OCI-LY1 (cell line): ENCODE measurements around the gene LIN52.

Experiments
- EZH2 ChIP-seq: fragments of 200-600 bp; sonication (generic), shearing (Covaris generic); IDR thresholded peaks from 2 replicates; pipeline ENCODE4 v1.8.0; 2017; ENCODE audit warnings: borderline replicate concordance, mixed run types, mild to moderate bottlenecking, antibody characterized with exemption, low read length, moderate library complexity, mixed read lengths
- TF ChIP-seq, protein P1 (sequence below): fragments of 200-600 bp; sonication (generic), shearing (Covaris generic); IDR thresholded peaks from 2 replicates; pipeline ENCODE4 v1.5.1; 2017; ENCODE audit warnings: mild to moderate bottlenecking, antibody characterized with exemption, low read length, moderate library complexity, mixed read lengths

DNA sequence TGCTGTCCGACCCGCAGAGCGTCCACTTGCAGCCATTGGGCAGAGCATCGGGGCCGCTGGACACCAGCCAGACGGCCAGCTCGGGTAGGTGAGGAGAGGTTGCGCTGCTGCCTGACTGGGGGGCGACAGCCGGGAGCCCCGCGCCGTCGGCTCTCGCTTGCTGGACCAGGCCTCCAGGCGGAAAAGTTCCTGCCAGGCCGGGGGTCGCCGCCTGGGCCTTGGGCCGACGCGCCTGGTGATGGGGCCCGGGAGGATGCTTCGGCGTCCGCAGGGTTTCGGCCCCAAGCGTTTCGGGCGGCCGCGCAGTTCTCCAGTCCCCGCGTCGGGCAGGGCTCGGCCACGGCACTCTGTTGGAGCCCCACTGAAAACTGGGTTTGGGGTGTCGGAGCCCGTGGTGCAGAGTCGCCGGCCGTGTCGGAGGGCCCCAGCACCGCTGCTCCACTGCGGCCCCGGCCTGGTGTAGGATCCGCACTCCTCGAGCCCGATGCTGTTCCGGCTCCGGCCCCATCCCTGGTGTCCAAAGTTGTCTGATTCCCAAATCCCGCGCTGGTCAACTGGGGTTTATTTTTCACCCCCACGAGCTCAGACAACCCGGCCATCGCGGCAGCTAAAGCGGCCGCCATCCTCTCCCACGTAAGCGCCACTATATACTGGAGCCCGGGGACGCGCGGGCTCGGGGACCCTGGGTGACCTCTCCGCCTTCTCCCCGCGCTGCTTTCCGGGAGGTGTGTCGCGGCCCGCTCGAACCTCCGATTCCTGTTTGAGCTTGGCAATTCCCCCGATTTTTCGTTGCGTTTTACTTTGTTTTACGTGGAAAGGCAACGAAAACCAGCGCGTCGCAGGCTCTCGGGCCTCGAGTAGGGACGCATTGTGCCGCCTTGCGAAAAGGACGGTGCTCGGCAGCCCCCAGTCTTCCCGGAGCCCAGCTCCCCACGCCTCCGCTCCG is 155.4 kb downstream of the LIN52 start:
- TF ChIP-seq, protein P1, sequence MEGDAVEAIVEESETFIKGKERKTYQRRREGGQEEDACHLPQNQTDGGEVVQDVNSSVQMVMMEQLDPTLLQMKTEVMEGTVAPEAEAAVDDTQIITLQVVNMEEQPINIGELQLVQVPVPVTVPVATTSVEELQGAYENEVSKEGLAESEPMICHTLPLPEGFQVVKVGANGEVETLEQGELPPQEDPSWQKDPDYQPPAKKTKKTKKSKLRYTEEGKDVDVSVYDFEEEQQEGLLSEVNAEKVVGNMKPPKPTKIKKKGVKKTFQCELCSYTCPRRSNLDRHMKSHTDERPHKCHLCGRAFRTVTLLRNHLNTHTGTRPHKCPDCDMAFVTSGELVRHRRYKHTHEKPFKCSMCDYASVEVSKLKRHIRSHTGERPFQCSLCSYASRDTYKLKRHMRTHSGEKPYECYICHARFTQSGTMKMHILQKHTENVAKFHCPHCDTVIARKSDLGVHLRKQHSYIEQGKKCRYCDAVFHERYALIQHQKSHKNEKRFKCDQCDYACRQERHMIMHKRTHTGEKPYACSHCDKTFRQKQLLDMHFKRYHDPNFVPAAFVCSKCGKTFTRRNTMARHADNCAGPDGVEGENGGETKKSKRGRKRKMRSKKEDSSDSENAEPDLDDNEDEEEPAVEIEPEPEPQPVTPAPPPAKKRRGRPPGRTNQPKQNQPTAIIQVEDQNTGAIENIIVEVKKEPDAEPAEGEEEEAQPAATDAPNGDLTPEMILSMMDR: no peak
- TF ChIP-seq EZH2: no peak
